ENCODE results near the gene PSD. TPM values are rescaled to one million over a fixed set of nuclear protein-coding genes. Genes with fewer than 3 reads are reported as not detected.

Gene PSD
- total and polyA plus RNA-seq, 10 of the 15 experiments (the other 5 are each of a cell fraction or from before 2014, with no cell fraction given) = 0.11 to 2.0 (median 0.49) TPM; not detected in 2

DNA sequence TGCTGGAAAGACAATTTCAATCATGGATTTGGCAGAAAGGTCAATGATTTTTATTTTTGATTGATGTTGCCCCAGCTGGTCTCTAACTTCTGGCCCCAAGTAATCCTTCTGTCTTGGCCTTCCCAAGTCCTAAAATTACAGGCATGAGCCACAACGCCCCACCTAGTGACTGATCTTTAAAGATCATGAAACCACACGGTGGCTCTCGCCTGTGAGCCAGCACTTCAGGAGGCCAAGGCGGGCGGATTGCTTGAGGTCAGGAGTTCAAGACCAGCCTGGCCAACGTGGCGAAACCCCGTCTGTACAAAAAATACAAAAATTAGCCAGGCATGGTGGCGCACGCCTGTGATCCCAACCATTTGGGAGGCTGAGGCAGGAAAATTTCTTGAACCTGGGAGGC is 45.4 kb upstream of the PSD start (continued):
- TF ChIP-seq, protein P1, sequence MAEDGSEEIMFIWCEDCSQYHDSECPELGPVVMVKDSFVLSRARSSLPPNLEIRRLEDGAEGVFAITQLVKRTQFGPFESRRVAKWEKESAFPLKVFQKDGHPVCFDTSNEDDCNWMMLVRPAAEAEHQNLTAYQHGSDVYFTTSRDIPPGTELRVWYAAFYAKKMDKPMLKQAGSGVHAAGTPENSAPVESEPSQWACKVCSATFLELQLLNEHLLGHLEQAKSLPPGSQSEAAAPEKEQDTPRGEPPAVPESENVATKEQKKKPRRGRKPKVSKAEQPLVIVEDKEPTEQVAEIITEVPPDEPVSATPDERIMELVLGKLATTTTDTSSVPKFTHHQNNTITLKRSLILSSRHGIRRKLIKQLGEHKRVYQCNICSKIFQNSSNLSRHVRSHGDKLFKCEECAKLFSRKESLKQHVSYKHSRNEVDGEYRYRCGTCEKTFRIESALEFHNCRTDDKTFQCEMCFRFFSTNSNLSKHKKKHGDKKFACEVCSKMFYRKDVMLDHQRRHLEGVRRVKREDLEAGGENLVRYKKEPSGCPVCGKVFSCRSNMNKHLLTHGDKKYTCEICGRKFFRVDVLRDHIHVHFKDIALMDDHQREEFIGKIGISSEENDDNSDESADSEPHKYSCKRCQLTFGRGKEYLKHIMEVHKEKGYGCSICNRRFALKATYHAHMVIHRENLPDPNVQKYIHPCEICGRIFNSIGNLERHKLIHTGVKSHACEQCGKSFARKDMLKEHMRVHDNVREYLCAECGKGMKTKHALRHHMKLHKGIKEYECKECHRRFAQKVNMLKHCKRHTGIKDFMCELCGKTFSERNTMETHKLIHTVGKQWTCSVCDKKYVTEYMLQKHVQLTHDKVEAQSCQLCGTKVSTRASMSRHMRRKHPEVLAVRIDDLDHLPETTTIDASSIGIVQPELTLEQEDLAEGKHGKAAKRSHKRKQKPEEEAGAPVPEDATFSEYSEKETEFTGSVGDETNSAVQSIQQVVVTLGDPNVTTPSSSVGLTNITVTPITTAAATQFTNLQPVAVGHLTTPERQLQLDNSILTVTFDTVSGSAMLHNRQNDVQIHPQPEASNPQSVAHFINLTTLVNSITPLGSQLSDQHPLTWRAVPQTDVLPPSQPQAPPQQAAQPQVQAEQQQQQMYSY (CRISPR knock-in tag; IDR thresholded peaks at IDR 0.05) = no peak
- no peak for TF ChIP-seq TCF7 (IDR thresholded peaks at IDR 0.05; ENCODE audit: borderline replicate concordance)

- Histone ChIP-seq H3K9me3 (replicated peaks; ENCODE audit: control insufficient read depth, insufficient read depth, low read length) (no peaks in the 10 kb centered on the region), H3K79me2 (ENCODE audit: control insufficient read depth, insufficient read depth, low read length) (no peaks in the 10 kb centered on the region), H4K20me1 (ENCODE audit: control insufficient read depth, insufficient read depth) (no peaks in the 10 kb centered on the region), H3K36me3 (ENCODE audit: control insufficient read depth in 2 of 2, insufficient read depth in 2 of 2, low read length in 1 of 2) (no peaks in the 10 kb centered on the region), H3K4me2 (ENCODE audit: control insufficient read depth, insufficient read depth) (peak overlapping the region; percentile 98; the same call in 1 of the 2 replicates), H3K27ac (ENCODE audit: control insufficient read depth, insufficient read depth) (no peak overlapping the region), H3K9ac (ENCODE audit: control insufficient read depth, insufficient read depth, low read length) (no peak overlapping the region), H3K4me3 (peak overlapping the region; percentile 73; the same call in 1 of the 2 replicates), H3K27me3 (replicated peaks in 1 of 2; ENCODE audit: control insufficient read depth in 2 of 2, insufficient read depth in 2 of 2, low read length in 1 of 2) (no peaks in the 10 kb centered on the region), H3K4me1 (ENCODE audit: control insufficient read depth, insufficient read depth, low read length) (peaks cover 16% of the 10 kb centered on the region), H2AFZ (ENCODE audit: control insufficient read depth, low read depth, low read length) (peak overlapping the region; percentile 45)
- ChIA-PET SMC1A (ENCODE audit: uncharacterized antibody, unreplicated experiment) (interaction anchor here (1.2 to 3.8 kb wide), 3 partner anchors 11 to 100 kb away, joined by 4 to 23 read pairs (median 5); partner anchors contain the start of gene C10orf95), CTCF (interaction anchor here (0.7 to 4.5 kb wide), 12 partner anchors 12 to 293 kb away, joined by 3 to 29 read pairs (median 8); partner anchors contain the start of genes ACTR1A, C10orf95 and FBXL15), POLR2A (interaction anchor here (0.6 to 4.3 kb wide), 9 partner anchors 12 to 340 kb away, joined by 3 to 69 read pairs (median 4); partner anchors contain the start of genes C10orf95, CUEDC2 and SUFU), RAD21 (ENCODE audit: unreplicated experiment) (interaction anchor here (1.1 to 3.2 kb wide), 8 partner anchors 12 to 231 kb away, joined by 3 to 19 read pairs (median 5); partner anchors contain the start of genes C10orf95, CUEDC2 and FBXL15)
- intact Hi-C loops (cut with micrococcal nuclease; ENCODE audit: unreplicated experiment) (loop anchor here (5.0 kb wide), 1 partner anchor 70 kb away; no protein-coding TSS in a partner anchor), in situ Hi-C loops (cut with MboI) (no loop called here)
- 40% methylated on average over 6 of the region's 6 CpGs for WGBS (ENCODE audit: insufficient coverage, insufficient replicate concordance, low lambda C conversion rate, missing lambda C conversion rate)
- FAIRE-seq (no peak), ATAC-seq (peak; percentile 7), DNase-seq (ENCODE audit: low read depth, low spot score) (no peak)
- no TSS peak for BruUV-seq (replicated peaks)
- TF ChIP-seq IRF5 (IDR thresholded peaks at IDR 0.05; ENCODE audit: borderline replicate concordance) (no peak), ZBTB11 (CRISPR knock-in tag; IDR thresholded peaks at IDR 0.05) (no peak), ESRRA (IDR thresholded peaks at IDR 0.05; ENCODE audit: low read length) (no peak), YY1 (IDR thresholded peaks at IDR 0.05; ENCODE audit: low read depth, low read length) (no peak), SUZ12 (IDR thresholded peaks at IDR 0.05; ENCODE audit: unreplicated experiment) (no peak), STAT3 (IDR thresholded peaks at IDR 0.05; ENCODE audit: low read depth, low read length) (no peak), SUPT20H (IDR thresholded peaks at IDR 0.05; ENCODE audit: borderline replicate concordance, control insufficient read depth, low read depth, low read length) (no peak), USF1 (IDR thresholded peaks at IDR 0.05; ENCODE audit: borderline replicate concordance, extremely low read length, insufficient read depth, low read depth, low read length) (no peak), RB1 (IDR thresholded peaks at IDR 0.05; ENCODE audit: borderline replicate concordance) (no peak)
Measured at GRCh38 chr10:102462512-102463054, 44.0 kb upstream of the PSD start.

Measured in GM12878 (cell line).